GM18520 (cell line): ENCODE measurements around the gene ZBTB24.

Source experiments
- ATAC-seq: cut with Tn5 transposase; IDR thresholded peaks from one replicate; pipeline ENCODE4 v1.9.1; 2021; ENCODE audit not compliant: unreplicated experiment

Gene ZBTB24

DNA sequence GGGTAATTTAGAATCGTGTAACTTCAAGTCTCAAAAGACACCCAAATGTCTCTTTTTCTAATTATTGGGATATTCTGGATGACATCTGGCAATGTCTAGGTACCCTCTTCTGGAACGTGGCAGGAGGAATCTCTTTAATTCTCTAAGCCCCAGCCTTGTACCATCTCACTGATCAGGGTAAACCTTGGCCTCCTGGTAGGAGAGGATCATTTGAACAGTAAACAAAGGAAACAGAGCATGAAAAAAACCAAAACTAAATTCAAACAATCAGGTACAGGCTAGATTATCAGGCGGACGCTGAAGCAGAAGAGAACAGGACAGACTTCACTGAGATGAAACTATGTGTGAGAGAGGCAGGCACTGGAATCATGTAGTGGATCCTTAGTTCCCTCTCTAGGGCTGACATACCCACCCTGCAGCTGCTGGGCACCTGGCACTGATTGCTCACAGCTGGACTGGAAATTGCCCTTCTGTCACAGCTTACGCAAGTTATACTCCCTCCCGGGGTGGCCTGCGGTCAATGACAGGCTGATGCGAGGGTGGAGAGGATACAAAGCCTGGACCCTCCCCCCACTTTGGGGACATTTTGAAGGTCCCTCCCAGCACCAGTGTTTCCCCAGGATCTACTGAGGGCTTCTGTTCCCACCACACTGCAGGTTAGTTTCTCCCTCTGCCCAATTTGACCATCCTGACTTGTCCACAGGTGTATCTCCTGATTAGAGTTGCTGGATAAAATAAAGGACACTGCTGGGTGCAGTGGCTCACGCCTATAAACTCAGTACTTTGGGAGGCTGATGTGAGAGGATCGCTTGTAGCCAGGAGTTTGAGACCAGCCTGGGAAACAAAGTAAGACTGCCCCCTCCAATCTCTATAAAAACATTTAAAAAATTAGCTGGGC lies 20.6 kb upstream of the ZBTB24 start:
- no peak for ATAC-seq

DNA sequence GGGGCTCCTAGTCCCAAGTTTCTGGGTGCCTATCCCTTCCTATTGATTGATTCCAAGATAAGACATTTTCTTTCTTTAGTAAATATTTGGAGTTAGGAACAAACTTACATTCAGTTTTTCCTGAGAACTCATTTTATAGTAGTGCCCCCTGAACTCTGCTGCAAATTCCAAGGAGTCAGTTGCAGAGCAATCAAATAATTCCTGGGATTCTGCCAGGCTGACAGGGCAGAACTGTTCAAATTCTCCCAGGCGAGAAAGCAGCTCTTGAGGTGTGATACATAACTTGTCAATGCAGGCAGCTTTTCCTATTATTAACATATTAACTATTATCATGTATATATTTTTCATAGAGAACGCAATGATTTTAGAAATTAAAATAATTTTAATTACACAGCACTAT lies 15.9 kb upstream of the ZBTB24 start:
- no peak for ATAC-seq

DNA sequence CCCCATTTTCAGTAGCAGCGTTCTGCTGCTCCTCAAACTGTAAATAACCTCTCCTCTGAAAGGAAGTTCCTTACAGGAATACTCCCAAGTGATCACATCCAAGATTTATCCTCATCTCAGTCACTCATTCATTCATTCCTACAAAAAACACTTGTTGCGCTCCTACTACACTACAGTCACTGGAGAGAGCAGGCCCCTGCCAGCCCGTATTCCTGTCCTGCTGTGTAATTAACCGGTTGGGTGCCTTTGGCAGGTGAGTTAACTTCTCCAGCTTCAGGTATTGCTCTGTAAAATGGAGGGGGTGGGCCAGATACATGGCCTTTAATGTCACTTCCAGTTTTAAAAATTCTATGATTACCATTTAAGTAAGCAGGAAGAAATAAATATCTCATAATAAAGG lies 15.0 kb upstream of the ZBTB24 start:
- ATAC-seq, result no peak

DNA sequence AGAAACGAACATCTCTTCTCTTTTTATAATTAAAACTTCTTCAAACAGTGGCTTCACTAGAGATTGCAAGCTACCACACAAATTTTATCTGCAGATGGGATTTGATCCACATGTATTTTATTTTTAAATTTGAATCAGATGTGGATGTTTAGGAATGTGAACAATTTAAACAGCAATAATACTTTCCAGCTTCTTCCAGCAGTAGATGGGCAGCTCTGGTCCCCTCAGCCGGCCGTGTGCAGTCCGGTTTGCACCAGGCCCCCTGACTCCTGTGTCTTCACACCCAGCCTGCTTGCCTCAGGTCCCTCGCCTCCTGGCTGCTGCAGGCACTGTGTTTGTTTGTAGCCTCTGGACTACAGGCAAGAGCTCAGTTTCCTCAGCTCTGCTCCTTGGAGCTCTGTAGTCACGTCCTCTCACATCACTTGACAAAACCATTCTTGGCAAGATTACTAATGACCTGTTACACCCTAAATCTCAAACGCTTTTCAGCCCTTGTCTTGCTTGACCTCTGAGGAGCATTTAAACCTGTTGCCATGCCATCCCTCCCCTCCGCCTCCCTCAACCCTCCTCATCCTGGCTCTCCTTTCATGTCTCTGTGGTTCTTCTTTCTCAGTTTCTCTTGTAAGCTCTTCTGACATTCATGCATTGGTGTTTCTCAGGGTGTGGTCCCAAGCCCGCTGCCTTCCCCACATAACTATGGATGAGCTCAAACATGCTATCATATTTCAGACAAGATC lies 13.2 kb upstream of the ZBTB24 start:
- no peak for ATAC-seq

- ATAC-seq, result no peak
Measured at GRCh38 chr6:109493865-109494264, 10.8 kb upstream of the ZBTB24 start.

DNA sequence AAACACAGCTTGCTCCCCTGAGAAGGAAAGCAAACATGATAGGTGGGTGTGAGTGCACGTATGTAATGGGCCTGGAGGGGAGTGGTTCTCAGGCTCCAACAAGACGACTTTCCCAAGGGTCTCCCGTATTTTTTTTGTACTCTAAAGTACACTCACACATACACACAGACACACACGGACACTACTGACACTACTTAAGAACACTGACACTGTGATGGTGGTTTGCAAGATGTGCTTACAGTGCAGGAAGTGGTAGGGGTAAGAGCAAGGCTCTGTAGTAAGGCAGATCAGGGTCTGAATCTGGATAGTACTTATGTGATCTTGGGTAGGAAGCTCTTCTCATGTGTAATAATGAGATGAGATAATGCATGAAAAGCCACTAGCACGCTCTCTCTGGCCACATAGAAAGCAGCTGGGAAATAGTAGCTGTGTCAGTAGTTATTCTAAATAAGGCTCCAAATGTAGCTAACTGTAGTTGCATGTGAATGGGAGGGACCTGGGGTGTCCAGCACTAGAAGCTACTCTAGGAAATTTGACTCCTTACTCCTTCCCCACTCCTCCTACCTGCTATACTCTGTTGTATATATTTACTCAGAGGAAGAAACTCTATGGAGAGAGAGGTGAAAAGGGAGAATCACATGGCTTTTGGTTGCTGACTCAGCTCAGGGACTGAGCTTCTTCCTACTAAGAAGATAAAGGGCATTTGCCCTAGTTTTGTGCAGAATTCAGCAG lies 8.4 kb upstream of the ZBTB24 start:
- ATAC-seq, result no peak

DNA sequence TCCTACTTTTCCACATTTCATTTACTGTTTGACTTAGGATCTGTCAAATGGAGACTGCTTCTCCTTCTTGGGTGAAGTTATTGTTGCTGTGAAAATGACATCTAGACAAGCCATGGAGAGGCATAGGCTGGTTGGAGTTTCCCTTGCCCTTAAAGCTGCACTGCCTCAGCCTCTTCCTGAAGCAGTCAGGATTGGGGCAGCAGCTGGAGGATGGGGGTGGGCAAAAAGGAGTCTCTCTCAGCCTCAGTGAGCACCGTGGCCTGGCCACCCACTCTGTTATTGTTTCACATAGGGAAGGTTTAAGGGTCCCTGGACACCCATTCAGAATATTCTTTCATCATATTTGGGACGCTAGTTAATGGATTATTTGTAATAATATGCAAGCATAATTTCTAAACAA lies 7.7 kb upstream of the ZBTB24 start:
- ATAC-seq, result no peak

DNA sequence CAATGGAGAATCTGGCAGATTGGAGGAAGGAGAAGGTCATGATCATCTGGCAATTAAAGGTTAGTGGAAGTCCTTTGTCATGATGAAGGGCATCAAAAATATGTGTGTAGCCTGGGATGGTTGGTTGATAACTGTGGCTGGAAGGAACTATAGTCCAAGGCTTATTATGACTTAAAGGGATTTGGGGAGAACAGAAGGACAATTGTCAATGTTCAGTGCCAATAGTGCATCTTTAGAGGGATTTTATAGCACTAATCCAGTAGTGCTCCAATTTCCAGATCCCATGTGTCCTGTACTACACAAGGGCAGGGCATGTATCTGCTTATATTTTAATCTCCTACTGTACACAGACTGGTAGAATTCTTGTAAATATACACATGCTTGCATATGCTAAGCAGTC lies 5.0 kb upstream of the ZBTB24 start:
- ATAC-seq, result no peak

GRCh38 chr6:109486068-109486467 lies 3.0 kb upstream of the ZBTB24 start:
- no peak for ATAC-seq

DNA sequence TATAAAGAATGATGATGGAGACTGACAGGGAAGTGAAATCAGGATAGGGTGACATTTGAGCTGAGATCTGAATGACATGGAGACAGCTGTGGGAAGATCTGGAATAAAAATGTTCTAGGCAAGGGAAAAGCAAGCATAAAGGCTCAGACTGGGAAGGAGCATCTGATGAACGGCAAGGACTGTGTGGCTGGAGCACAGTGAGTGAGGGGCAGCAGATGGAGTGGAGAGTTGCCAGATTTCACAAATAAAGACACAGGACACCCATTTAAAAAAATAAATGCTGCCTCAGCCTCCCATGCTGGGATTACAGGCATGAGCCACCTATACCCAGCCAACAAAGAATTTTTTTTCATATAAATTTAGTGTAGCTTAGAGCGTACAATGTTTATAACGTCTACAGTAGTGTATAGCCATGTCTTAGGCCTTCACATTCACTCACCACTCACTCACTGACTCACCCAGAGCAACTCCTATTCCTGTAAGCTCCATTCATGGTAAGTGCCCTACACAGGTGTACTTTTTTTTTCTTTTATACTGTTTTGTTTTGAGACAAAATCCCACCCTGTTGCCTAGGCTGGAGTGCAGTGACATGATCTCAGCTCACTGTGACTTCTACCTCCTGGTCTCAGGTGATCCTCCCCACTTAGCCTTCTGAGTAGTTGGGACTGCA lies 2.4 kb upstream of the ZBTB24 start:
- no peak for ATAC-seq

DNA sequence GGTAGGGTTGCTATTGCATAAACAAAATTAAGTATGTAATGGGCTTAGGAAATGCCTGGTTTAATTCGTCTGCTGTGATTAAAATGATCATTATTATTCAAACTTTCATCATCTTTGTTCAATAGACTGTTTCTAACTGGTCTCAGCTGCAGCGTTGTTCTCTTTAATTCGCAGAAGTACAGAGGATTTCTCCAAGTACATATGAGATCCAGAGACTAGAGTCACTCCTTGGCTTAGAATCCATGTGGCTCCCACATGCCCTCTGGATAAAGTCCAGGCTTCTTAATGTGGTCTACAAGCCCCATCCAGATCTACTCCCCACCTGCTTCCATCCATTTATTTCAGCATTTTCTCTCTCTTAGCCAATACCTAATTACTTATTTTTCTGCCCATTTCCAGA lies 1.1 kb upstream of the ZBTB24 start:
- no peak for ATAC-seq

DNA sequence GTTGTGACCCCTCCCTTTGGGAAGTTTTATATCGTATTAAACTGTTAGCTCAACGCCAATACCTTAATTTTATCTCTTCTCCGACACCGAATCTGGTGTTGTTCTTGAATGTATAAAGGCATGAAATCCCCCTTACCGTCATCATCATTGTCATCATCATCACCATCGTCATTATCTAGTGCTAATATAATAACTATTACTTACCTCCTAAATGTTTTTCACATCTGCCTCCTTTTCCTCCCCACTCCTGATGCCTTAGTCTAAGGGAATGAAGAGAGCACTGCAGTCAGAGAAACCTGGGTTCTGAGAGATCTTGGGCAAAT lies 677 bp upstream of the ZBTB24 start:
- no peak for ATAC-seq

- ATAC-seq, result no peak
Measured at GRCh38 chr6:109480993-109481480, 2.0 kb downstream of the ZBTB24 start.

DNA sequence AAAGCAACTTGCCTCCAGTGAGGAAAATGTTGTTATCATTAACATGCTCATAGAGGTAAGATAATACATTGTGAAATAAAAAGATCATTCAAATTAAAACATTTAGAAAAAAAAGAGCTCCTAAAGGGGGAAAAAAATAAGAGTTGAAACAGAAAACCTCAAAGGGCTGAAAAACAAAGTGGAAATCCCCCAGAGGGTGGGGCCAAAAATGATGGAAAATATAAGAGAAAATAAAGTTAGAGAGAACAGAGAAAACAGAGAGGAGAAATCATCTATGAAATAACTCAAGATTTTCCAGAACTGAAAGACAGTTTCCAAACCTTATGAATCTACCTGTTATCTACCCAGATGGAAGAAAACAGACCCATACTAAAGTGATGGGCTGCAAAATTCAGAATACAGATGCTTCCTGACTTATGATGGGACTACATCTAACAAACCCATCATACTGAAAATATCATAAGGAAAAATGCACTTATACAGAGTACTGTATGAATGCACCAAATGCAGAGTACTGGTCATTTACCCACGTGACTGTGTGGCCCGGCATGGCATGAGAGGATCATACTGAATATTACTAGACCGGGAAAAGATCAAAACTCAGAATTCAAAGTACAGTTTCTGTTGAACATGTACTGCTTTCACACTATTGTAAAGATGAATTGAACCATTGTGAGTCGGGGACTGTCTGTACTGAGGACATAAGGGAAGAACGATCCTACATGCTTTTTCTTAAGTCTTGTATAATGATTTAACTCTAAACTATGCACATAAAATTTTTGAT lies 4.0 kb downstream of the ZBTB24 start:
- no peak for ATAC-seq

DNA sequence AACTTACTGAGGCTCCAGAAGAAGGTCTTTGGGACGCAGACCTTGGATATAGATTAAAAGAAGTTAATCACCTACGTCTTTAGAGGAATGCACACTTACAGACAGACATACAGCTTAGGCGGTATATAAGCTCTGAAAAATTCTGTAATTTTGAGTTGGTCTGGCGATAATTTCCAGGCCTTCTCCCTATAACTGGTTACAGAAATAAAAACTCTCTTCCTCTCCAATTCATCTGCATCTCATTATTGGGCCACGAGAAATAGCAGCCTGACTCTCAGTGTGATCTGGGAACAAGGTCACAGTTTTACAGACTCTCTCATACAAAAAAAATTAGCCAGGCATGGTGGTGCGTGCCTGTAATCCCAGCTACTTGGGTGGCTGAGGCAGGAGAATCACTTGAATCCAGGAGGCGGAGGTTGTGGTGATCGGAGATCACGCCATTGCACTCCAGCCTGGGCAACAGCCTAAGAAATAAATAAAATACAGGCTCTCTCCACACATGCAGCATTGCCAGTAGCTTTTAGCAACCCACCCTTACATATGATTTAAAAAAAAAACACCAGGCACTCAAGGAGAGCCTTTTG lies 4.7 kb downstream of the ZBTB24 start:
- no peak for ATAC-seq

DNA sequence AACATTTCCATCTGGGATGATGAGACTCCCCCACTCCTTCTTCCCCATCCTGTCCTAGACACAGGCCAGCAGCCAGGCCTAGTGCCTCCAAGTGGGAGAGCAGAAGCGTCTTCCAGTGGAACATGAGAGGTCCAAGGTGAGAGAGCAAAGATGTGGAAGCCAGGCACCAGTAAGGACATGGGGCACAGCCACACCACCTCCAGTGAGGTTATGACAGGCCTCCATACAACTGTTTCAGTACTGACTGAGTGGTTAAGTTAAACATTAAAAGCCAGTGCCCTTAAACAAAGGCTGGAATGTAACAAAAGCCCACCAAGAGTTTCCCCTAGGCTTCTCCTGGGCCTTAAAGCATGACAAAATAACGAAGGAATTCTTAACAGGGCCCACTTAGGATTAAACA lies 5.3 kb downstream of the ZBTB24 start:
- ATAC-seq, result peak; percentile 44

DNA sequence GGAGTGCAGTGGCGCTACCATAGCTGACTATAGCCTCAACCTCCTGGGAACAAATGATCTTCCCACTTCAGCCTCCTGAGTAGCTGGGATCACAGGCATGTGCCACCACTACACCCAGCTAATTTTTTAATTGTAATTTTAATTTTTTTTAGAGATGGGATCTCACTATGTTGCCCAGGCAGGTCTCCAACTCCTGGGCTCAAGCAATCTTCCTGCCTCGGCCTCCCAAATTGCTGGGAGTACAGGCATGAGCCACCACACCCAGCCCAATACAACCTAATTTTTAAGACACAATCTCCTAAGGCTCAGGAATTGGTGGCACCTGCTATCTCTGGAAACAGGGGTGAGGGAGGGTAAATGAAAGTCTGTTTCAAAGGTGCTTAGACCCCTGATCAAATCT lies 5.8 kb downstream of the ZBTB24 start:
- no peak for ATAC-seq

- ATAC-seq, result no peak
Measured at GRCh38 chr6:109475625-109476024, 7.4 kb downstream of the ZBTB24 start.

DNA sequence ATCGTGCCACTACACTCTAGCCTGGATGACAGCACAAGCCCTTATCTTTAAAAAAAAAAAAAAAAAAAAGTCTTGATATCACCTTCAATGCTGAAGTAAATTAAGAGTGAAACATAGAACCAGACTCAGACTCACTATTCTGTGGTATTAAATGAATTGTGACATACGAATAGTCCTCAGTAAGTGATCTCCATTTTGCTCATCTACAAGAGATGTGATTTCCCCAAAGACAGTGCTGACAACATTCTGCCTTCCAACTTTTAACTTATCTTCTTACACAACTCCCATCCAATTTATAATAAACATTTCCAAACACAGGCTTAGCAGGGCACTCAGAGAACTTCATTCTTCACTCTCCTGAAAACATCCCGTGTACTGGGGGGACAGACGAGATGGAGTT lies 8.0 kb downstream of the ZBTB24 start:
- ATAC-seq, result no peak

DNA sequence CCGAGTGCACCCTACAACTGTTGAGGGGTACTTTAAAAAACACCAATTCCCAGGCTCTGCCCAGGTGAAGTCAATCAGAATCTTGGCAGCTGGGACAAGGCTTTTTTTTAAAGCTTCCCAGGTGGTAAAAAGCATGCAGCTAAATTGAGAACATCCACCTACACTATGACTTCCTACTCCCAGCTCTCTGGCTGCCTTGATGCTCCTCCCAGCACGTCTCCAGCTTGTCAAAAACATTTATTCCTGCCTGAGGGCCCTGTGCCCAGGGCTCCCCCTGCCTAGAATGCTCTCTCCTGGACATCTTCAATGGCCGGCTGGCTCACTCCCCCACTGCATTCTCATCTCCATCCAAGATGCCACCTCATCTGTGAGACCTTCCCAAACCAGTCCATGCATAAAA lies 9.9 kb downstream of the ZBTB24 start:
- ATAC-seq, result no peak
